GM19324 (cell line): ENCODE data around the gene SPEF2.

Experiments used
- ATAC-seq: cut with Tn5 transposase; IDR thresholded peaks from one replicate; pipeline ENCODE4 v1.9.1; 2021; ENCODE audit warnings: mild to moderate bottlenecking, moderate library complexity; ENCODE audit not compliant: unreplicated experiment, low FRiP score

The SPEF2 gene

DNA sequence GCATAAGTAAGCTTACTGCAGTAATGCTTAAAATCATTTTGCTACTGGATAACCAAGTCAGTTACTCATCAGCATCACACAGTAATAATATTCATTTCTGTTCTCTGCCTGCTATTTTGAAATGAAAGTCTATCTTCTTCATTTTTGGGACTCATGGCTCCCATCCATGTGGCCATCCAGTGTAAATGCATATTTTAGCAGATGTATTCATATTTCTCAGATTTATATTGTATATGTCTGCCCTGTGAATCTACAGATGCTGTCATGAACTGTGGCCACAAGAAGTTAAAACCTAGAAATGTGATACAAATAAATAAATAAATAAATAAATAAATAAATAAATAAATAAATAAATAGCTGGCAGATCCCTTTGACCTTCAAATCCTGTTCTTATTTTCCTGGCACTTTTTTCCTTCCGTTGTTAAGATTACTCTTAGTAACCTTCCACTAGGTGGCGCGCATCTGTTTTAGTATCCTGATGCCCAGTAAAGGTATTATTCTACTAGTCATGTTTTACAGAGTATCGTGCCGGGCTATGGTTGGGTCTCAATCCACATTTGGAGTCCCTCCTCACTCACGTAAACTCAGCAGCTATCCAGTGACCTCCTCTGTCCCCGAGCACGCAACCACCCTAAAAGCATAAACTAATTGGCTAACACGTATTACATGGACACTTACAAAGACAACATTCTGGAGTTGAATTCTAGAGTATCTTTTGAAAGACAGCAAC is 159.9 kb downstream of the SPEF2 start:
- ATAC-seq = no peak

DNA sequence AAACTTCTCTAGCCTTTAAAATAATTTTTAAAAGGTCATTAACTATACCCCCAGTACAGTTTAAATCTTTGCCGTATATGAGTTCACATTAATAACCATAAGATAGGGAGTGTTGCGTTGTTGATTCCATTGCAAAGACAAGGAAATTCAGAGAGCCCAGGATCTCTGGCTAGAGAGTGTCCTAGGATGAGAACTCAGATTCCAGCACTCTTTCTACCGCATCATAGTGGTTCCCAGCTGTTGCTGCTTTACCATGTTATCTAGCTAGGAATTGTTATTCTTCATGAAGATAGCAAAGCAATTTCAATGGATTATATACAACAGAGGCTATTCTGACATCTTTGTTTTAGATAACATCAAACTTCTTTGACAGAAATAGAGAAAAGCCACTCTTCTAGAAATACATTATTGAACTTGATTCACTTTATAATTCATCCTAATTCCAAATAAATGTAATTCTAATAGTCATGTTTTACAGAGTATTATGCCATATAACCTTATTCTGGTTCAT is 160.7 kb downstream of the SPEF2 start:
- ATAC-seq = no peak

DNA sequence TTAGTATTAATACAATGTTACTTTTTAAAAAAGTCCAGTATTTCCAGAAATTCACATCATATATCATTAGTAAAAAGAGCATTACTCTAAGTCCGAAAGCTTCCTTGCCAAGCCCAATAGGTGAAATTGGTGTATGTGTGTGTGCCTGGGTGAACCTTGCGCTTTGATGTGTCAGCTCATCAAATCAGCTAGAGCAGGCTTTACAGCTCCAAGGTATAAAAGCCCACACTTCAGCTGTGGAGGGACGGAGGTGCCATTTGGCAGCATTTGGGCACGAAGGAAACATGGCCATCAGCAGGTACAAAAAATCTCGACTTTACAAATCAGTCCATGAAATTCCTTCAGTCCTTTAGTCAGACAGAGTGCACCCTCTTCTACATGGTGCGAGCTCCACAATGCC is 162.6 kb downstream of the SPEF2 start:
- ATAC-seq = no peak

DNA sequence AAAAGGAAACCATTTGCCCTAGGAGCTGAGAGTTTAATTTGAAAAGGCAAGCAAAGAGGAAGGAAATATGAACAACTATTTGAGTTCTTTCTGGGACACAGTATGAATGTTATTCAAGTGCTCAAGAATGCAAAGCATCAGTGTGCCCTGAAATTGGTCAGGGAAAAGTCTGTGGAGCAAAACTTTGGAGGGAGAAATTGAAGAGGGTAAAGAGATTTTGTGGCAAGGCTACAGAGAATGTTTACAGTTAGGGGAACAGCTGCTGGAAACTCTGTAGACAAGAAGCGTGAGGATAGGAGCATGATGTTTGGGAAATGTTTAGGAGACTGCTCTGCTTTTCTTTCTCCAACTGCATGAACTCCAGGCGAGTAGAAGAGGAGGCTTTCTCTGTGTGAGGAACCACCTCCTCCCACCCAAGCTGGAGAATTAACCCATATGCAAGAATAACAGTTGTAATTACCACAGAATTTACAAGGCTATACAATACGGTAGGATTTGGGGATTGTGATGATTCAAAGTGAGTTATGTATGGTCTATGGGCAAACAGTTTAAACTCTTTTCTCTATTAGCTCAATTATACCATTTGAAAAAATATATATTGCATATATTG is 163.6 kb downstream of the SPEF2 start:
- no peak for ATAC-seq

DNA sequence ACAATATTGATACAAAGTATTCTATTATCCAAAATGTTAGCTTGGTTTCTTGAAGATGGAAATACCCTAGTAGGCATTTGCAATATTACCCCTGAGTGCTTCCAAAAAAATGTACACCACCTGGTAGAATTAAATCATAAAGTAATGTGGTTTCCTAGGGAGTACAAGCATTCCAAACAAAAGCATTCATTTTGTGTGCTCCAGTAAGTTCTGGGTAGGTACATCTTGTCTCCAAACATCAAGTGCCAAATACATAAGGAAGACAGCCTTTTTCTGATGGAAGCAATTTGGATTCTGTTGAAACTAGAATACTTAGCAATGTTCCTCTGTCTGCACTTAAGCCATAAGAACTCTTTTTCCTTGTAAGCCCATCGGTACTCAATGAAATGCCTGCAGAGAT is 165.9 kb downstream of the SPEF2 start:
- ATAC-seq = no peak

DNA sequence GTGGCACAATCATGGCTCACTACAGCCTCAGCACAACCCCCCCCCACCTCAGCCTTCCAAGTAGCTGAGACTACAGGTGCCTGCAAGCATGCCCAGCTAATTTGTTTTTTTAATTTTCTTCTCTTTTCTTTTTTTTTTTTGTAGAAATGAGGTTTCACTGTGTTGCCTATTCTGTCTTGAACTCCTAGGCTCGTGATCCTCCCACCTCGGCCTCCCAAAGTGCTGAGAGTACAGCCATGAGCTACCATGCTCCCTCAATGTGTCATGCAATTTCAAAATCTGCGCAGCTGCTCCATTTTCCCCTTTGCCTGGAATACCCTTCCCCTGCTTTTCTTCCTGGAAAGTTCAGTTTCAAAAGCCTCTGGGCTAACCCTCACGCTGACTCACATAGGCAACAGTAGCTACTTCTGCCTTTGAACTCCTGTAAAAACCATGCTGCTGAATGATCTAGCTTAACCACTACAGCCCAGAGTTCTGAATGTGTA is 168.0 kb downstream of the SPEF2 start:
- ATAC-seq = no peak

DNA sequence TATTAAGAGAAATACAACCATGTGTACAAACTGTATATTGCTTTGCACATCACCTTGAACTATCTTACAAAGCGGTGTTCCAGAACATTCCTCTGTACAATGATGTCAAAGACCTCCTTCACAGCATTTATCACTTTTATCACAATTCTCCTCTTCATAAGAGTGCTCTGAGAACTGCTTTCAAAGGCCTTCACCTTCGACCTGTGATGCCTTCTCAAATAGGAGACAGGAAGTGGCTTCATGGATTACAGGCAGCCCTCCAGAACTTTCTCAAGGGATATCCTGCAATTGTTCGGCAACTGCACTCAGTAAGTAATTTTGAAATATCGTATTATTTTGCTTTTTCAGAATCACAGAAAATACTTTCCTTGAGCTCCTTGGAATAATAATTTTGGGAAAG is 171.1 kb downstream of the SPEF2 start:
- ATAC-seq = no peak

DNA sequence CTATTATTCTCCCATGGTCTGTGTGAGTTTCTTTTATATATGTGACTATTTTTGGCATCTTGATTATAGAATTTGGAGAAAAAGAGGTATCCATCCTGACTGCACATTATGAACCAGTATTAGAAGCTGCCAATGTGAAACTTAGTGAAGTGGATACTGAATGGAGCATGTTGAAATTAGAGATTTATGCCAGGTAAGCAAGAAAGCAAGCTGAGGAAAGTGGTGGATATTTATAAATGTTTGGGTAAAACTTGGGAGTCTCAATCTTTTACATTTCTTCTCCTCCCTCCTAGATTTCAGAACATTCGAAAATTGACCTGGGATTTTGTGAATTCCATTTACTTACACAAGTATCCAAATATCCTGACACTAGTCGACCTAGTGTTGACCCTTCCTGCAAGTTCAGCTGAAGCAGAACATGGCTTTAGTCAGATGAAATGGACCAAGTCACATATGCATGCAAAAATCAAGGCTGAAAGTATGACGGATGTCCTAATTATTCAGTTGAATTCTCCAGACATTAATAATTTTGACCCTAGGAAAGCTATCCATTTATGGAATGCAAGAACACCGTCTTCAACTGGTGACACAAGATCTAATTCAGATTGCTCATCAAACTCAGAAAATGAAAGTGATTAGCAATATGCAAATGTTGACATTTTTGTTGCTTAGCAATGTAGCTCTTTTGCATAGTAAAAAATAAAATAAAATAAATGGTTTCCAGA is 172.2 kb downstream of the SPEF2 start:
- no peak for ATAC-seq

DNA sequence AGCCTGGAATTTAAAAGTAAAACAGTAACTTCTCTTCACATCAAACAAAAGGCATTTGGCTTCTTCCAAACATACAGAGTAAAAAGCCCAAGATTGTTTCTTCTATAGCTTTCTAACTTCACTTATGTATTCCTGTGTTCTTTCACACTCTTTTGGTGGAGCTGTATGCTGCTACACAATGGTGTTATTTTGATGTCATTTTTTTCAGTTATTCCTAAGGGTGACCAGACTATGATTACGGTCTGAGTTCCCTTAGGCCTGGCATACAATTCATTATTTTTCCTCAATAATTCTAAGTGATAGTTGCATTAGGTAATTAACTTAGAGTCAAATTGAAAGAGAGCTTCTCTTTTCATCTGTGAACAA is 172.8 kb downstream of the SPEF2 start:
- ATAC-seq = no peak

DNA sequence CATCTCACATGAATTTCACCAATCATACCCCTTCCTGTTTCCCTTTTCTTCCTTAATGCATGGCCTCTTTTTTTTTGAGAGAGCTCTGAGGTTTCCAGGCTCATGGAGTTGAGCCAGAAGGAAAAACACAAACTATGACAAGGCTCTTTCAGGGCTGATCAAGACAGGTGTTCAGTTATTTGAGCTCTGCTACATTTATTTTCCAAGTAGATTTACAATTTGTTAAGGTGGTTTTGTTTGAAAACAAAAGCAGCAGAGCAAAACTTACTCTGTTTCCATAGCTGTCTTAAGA is 176.6 kb downstream of the SPEF2 start:
- no peak for ATAC-seq

DNA sequence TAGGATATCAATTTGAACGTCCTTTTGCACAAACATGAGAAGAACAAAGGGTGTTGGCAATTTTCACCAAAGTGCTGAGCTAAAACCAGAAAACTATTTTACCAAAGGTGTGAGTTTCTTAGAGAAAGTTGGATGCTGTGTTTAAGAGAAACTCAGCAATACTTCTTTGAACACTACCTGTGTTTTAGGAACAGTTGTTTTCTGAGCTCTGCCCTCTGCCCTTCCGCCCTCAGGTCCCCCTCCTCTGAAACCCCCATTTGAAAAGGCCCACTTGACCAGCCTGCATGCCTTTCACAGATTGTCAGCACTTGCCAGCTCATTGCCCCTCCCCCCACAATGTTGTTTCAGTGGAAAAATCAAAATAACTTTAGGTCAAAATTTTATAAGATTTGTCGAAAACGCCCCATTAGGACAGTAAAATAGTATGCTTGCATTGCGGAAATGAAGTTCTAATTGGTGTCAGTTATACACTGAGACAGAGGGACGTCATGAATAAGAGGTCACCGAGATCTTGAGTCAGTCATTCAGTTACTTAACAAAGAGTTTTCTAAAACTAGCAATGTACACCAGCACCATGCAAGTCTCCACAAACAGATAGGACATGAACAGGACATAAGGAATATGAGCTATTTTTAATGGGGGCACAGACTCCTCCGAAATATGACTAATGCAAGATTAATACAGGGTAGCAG is 177.2 kb downstream of the SPEF2 start:
- no peak for ATAC-seq

DNA sequence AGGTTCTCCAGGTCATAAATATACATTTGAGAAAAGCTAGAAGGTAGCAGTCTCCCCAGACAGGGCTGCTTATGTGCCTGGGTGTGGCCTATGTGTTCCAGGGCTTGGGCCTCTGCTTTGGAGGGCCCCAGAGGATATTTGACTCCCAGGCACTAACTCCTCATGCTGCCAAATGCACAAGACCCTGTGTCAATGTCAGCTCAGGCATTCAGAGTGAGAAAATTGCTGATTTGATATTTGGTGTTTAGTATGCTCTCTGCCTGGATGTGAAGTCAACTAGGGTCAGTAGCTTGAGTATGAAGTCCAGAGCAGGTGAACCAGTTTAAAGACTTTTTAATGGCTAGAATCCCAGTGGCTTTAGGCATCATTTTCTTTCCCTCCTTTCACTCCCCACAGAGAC is 181.5 kb downstream of the SPEF2 start:
- ATAC-seq = no peak

DNA sequence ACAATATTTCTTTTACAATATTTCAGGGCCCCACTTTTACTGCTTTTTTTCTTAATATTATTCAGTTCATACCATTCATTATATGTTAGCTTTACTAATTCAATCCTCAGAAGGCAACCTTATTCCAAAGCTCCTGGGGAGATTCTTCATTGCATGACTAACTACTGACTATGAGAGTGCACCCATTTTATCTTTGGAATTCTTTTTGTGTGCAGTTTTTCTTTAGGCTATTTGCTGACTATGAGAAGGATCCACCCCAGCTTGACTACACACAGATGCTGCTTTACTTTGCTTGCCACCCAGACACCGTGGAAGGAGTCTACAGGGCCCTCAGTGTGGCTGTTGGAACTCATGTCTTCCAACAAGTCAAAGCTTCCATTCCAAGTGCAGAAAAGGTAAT is 182.1 kb downstream of the SPEF2 start:
- no peak for ATAC-seq

DNA sequence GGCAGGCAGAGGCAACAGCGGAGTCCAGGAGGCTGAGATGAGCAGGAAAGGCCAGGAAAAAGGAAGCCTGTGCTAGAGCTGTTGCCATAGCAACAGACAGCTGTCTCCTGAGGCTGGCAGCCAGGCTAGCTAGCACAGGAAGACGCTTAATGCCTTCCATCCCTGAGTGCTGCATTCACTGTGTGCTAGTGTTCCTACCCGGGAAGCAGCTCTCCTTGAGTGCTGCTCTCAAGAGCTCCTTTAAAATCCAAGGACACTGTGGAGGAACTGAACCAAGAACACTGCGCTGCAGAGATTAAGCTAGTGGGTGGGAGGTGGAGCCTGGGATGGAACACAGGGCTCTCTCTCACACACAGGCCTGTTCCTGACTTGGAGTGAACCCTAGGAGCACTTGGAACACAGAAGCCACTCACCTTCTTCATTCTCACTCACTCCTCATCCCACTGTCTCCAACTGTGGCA is 185.6 kb downstream of the SPEF2 start:
- ATAC-seq = no peak

DNA sequence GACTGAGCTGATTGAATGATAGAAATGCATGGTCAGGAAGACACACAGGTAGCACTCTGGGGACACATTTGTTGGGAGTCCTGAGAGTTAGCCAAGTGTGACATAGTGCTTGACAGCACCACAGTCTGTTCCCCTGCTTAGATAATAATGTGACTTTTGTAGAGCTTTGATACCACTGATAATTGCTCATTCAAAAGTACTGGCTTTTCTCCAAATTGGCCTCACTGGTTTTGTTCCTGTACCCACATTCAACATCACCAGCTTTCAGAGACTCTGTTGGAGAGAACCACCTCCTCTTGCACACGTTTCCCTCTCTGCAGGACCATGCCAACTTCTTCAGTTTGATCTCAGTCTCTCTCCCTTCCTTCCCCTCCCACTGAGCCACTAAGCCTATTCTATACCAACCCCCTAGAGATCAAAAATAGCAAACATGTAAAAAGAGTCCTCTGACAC is 186.6 kb downstream of the SPEF2 start:
- ATAC-seq = no peak

DNA sequence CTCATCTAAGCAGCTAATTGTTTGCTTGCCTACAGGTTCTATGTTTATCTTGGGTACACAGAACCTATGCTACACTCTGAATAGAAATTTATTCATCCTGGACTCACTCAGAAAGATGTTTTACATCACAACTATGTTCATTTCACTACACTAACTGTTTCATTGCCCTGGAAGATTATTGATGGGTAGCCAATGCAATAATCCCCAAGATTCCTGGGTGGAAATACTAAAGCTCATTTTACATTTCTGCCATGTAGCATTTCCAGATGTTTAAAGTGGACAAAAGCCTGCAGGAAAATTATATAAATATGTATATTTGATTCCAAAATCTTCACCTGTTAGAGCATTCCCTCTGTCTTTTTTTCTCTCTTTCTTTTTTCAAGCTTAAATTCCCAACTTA is 187.2 kb downstream of the SPEF2 start:
- no peak for ATAC-seq

DNA sequence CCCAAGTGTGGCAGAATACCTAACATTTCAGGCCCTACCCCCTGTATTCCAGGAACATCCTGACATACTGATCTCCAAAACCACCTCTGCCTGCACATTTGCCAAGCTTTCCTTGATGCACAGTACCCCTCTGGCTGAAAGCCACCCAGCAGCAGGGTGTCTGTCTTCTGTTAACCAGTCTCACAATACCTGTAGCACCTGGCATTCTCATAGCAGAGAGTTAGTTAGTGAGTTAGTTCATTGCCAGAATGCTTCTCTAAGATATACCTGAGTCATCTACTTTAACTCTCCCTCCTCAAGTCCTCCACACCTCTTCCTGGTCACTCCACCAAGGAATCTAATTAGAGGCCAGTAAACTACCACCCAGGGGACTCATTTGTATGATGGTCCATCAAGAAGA is 192.9 kb downstream of the SPEF2 start:
- ATAC-seq = no peak

DNA sequence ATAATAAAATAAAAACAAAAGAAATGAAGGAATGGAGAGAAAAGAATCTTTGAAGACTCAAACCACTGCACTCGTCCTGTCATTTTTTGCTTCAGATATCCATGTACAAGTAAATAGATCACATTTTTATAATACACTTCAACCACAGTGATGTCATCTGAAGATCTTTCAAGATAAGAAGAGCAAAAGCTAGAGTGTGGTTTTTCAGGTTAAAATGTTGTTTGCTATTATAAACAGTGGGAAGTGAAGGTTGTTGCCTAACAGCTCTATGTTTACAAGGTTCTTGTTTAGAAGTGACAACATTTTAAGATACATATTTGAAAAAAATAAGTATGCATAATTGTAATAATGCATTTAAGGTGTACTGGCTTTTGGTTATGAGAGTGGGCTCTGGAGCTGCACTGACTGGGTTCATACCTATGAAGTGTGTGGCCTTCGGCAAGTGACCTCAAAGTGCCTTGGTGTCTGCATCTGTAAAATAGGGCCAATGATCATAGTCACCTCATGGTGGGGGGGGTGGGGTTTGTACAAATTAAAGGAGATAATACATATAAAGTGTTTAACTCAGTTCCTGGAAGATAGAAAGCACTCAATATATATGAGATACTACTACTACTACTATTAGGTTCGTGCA is 193.6 kb downstream of the SPEF2 start:
- no peak for ATAC-seq

DNA sequence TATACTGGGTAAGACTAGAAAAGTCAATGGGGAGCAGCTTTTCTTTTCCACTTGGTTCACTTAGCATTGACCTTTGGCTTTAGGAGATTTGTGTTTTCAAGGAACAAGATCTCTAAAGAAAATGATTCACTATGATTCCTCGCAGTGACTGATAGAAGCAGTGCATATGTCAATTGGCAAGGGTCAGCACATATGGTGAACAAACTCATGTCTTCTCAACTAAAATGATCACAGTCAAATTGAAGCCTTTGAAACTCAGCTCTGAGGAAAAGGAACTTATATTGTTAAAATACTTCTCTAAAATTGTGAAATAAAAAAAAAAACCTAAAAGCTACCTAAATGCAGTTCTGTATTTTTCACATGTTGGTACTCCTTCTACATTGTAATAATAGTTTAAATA is 195.9 kb downstream of the SPEF2 start:
- no peak for ATAC-seq

DNA sequence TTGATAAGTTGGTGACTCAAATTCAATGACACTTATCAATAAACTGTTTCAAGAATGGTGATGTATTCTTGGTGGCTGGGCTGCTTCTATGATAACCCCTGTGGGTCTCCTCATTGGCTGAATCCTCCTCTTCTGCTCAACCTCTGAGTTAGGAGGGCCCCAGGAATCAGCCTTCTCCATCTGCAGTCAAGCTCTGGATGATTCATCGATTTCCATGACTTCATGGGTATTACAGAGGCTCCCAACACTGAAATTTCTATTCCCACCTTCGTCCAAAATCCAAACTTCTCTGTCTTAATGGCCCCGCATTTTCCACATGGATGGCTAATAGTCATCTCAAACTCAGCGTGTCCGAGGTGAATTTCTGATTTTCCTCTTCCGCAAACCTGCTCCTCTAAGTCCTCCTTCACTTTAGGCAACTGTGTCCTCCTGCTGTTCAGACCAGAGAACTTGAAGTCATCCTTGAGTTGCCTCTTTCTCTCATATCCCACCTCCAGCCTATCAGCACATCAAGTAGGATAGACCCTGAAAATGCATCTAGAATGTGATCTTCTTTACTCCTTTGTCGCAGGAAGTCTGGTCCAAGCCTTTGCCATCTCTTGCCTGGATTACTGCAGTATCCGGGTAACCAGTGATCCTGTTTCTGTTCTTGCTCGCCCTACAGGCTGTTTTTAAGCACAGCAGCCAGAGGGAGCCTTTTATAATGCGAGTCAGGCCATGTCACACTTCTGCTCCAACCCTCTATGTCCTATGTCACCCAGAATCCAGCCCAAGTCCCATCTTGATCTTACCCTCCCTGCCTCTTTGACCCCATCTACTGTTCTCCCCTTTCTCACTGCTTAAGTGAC is 197.7 kb downstream of the SPEF2 start:
- no peak for ATAC-seq
